GM19351 (cell line): Measurements from ENCODE around the gene BMP8A.
"Not testable (repeated sequence)": the region's sequence is repeated elsewhere in the genome, so short reads cannot be mapped to it uniquely, and the experiment has no call there.

ENCODE experiments used
- ATAC-seq: cut with Tn5 transposase; IDR thresholded peaks from one replicate; pipeline ENCODE4 v1.9.1; 2021; ENCODE audit warnings: mild to moderate bottlenecking, moderate library complexity; ENCODE audit not compliant: unreplicated experiment

BMP8A gene

GRCh38 chr1:39504436-39504835 is 13.0 kb downstream of the BMP8A start:
- ATAC-seq = not testable (repeated sequence)

GRCh38 chr1:39505289-39505688 is 13.9 kb downstream of the BMP8A start:
- ATAC-seq = no peak

- no peak for ATAC-seq
Measured at GRCh38 chr1:39507230-39507928, 15.9 kb downstream of the BMP8A start.

- ATAC-seq = no peak
Measured at GRCh38 chr1:39508266-39508665, 16.8 kb downstream of the BMP8A start.

GRCh38 chr1:39508857-39509305 is 17.4 kb downstream of the BMP8A start:
- no peak for ATAC-seq

GRCh38 chr1:39509360-39510009 is 18.0 kb downstream of the BMP8A start:
- ATAC-seq = peak; percentile 56

- not testable (repeated sequence) for ATAC-seq
Measured at GRCh38 chr1:39510570-39511186, 19.2 kb downstream of the BMP8A start.

- not testable (repeated sequence) for ATAC-seq
Measured at GRCh38 chr1:39511477-39511876, 20.0 kb downstream of the BMP8A start.

GRCh38 chr1:39512234-39512847 is 20.9 kb downstream of the BMP8A start:
- not testable (repeated sequence) for ATAC-seq

- peak; percentile 50 for ATAC-seq
Measured at GRCh38 chr1:39514710-39515124, 23.3 kb downstream of the BMP8A start.

GRCh38 chr1:39515131-39516086 is 24.0 kb downstream of the BMP8A start:
- ATAC-seq = peak; percentile 30

GRCh38 chr1:39516841-39517240 is 25.4 kb downstream of the BMP8A start:
- ATAC-seq = not testable (repeated sequence)

GRCh38 chr1:39517936-39518335 is 26.5 kb downstream of the BMP8A start:
- ATAC-seq = not testable (repeated sequence)

- not testable (repeated sequence) for ATAC-seq
Measured at GRCh38 chr1:39519376-39519775, 27.9 kb downstream of the BMP8A start.

GRCh38 chr1:39522221-39522620 is 30.8 kb downstream of the BMP8A start:
- ATAC-seq = not testable (repeated sequence)

GRCh38 chr1:39522661-39523567 is 31.5 kb downstream of the BMP8A start:
- ATAC-seq = no peak

- ATAC-seq = no peak
Measured at GRCh38 chr1:39524171-39524570, 32.7 kb downstream of the BMP8A start.

- no peak for ATAC-seq
Measured at GRCh38 chr1:39524591-39525365, 33.3 kb downstream of the BMP8A start.
